ENCODE results near the gene CRYGD.

Gene CRYGD

GRCh38 chr2:208083807-208084206 is 40.5 kb downstream of the CRYGD start:
- DNase-seq (ENCODE audit: low read depth): no peak

GRCh38 chr2:208077276-208077675 is 47.0 kb downstream of the CRYGD start:
- DNase-seq (ENCODE audit: low read depth): no peak

DNA sequence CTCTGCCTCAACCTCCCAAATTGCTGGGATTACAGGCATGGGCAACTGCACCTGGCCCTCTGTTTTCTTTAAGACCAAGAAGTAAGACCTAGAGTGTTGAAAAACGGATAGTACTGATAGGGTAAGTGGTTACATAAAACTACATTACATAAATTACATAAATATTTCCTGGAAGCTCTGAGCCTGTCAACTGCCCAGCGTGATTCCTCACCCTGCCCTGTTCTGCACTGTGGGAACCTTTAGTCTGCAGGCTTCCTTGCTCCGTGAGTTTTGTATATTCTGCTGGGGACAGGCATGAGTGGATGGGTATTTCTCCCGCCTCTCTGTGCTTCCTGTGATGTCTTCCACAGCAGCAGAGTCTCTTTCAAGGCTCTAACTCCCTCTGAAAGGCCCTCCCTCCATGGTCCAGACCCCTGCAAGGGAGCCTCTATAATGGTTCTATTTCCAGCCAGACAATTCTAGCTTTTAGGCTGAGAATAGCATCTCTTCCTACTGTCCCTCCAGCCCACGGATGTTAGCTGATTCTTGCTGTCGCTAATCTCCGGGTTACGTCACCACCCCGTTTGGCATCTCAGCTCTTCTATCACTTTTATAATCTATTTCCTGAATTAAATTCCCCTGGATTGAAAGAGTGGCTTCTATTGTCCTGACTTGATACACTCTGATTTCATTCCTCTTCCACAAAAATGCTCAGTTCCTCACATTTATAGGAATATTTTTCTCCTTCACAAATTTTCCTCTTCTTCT is 49.5 kb downstream of the CRYGD start:
- DNase-seq (ENCODE audit: low read depth): no peak

DNA sequence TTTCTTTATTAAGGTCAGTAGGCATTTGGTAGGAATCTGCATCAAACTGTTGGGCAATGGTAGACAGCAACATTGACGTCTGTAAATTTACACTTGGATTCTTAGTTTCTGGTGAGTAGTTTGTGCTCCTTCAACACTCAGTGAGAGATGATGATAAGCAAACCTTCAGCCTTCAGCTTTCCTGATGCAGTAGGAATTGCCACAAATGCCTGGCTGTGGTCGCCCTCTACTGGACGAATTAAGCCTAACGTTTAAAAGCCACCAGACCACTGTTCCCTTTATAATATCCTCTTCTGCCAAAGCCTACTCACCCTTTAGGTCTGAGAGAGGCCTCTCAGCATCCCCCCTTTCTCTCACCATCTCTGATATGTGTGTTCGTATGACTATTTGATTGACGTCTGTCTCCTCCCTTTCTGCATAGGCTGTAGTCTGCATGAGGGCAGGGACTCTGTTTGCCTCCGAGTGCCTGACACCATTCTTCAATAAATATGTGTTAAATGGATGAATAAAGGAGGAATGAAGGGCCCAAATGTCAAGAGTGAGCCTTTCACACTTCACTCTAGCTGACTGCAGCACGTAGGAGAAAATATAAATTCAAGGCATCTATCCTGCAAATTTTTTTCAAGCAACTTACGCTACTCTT is 52.0 kb downstream of the CRYGD start:
- DNase-seq (ENCODE audit: low read depth): peak; percentile 12
